Thyroid gland (tissue), 4 donors: ENCODE measurements around the gene APOF.

Source experiments
- CTCF ChIP-seq, 6 experiments: fragments of 200-600 bp in 3 of 6; fragments of 450-650 bp in 3 of 6; sonication (generic) in 3 of 6; IDR thresholded peaks; one replicate each; pipeline ENCODE4 v1.5.1; 2016 to 2019; ENCODE audit warnings: antibody characterized with exemption in 6 of 6, mild to moderate bottlenecking in 2 of 6, inconsistent platforms in 1 of 6, moderate library complexity in 1 of 6
- POLR2A ChIP-seq, 2 donors: fragments of 450-650 bp; IDR thresholded peaks; one replicate each; pipeline ENCODE4 v1.6.1; 2017; ENCODE audit warnings: antibody characterized with exemption in 2 of 2, mild to moderate bottlenecking in 2 of 2, moderate library complexity in 1 of 2

GRCh38 chr12:56350662-56351061, 12.0 kb downstream of the APOF start:
- TF ChIP-seq POLR2A (IDR thresholded peaks at IDR 0.05), result no peak
- no peak for TF ChIP-seq CTCF (IDR thresholded peaks at IDR 0.05)
